KMS-11 (cell line): ENCODE data around the gene USP11.

Source experiments
- H2AFZ ChIP-seq: fragments of 200-600 bp; sonication (generic); 2 replicates; pipeline ENCODE4 v1.6.1; 2016; ENCODE audit warnings: antibody characterized with exemption, mixed run types, low read depth
- H3K27ac ChIP-seq: fragments of 200-600 bp; sonication (generic); 2 replicates; pipeline ENCODE4 v1.6.1; 2016; ENCODE audit warnings: mild to moderate bottlenecking, mixed run types
- H3K27me3 ChIP-seq: fragments of 200-600 bp; sonication (generic); 2 replicates; pipeline ENCODE4 v1.6.1; 2017; ENCODE audit warnings: mild to moderate bottlenecking, low read depth, mixed run types, moderate library complexity; ENCODE audit not compliant: insufficient read depth
- H3K36me3 ChIP-seq: fragments of 200-600 bp; sonication (generic); 2 replicates; pipeline ENCODE4 v1.6.1; 2017; ENCODE audit warnings: mild to moderate bottlenecking, mixed run types; ENCODE audit not compliant: insufficient read depth
- H3K4me1 ChIP-seq: fragments of 200-600 bp; sonication (generic); 2 replicates; pipeline ENCODE4 v1.6.1; 2016; ENCODE audit warnings: mild to moderate bottlenecking, low read depth, mixed run types; ENCODE audit not compliant: poor library complexity, severe bottlenecking
- H3K4me2 ChIP-seq: fragments of 200-600 bp; sonication (generic); 2 replicates; pipeline ENCODE4 v1.7.0; 2016; ENCODE audit warnings: mild to moderate bottlenecking, mixed run types
- H3K4me3 ChIP-seq: fragments of 200-600 bp; sonication (generic); IDR thresholded peaks from 2 replicates; pipeline ENCODE4 v1.6.1; 2017; ENCODE audit warnings: low read depth, low read length, mixed read lengths; ENCODE audit not compliant: insufficient read depth
- H3K79me2 ChIP-seq: fragments of 200-600 bp; sonication (generic); 2 replicates; pipeline ENCODE4 v1.6.1; 2016; ENCODE audit warnings: low read depth, mixed run types; ENCODE audit not compliant: insufficient read depth
- H3K9ac ChIP-seq: fragments of 200-600 bp; sonication (generic); 2 replicates; pipeline ENCODE4 v1.6.1; 2016; ENCODE audit warnings: mild to moderate bottlenecking, mixed run types
- H4K20me1 ChIP-seq: fragments of 200-600 bp; sonication (generic); 2 replicates; pipeline ENCODE4 v1.6.1; 2016; ENCODE audit warnings: mild to moderate bottlenecking, mixed run types; ENCODE audit not compliant: insufficient read depth
- CTCF ChIP-seq: fragments of 200-600 bp; sonication (generic); conservative IDR thresholded peaks from 2 replicates; pipeline ENCODE4 v1.6.1; 2017; ENCODE audit warnings: low read depth, mild to moderate bottlenecking, antibody characterized with exemption, low read length, moderate library complexity, mixed read lengths

USP11 gene

GRCh38 chrX:47210661-47211425 is 22.0 kb upstream of the USP11 start:
- Histone ChIP-seq H3K4me3 (no peak overlapping the region), H3K4me2 (no peak overlapping the region), H3K9ac (no peak overlapping the region), H4K20me1 (no peaks in the 10 kb centered on the region), H3K79me2 (no peaks in the 10 kb centered on the region), H2AFZ (no peak overlapping the region), H3K36me3 (no peaks in the 10 kb centered on the region; the same call in 1 of the 2 replicates), H3K27ac (no peak overlapping the region), H3K27me3 (no peaks in the 10 kb centered on the region), H3K4me1 (no peaks in the 10 kb centered on the region)
- no peak for TF ChIP-seq CTCF

GRCh38 chrX:47212381-47213293 is 20.2 kb upstream of the USP11 start:
- Histone ChIP-seq H3K79me2 (no peaks in the 10 kb centered on the region), H3K36me3 (no peaks in the 10 kb centered on the region), H3K27ac (no peak overlapping the region), H3K4me1 (peaks cover 8% of the 10 kb centered on the region), H3K9ac (no peak overlapping the region), H3K27me3 (no peaks in the 10 kb centered on the region), H4K20me1 (no peaks in the 10 kb centered on the region), H2AFZ (no peak overlapping the region), H3K4me2 (no peak overlapping the region), H3K4me3 (no peak overlapping the region)
- TF ChIP-seq CTCF, result no peak

- no peaks in the 10 kb centered on the region for H3K36me3 ChIP-seq
- TF ChIP-seq CTCF, result no peak
- no peaks in the 10 kb centered on the region for H3K27me3 ChIP-seq
- peaks cover 8% of the 10 kb centered on the region for H3K4me1 ChIP-seq
- no peak overlapping the region for H3K9ac ChIP-seq
- H3K79me2 ChIP-seq, result peaks cover 11% of the 10 kb centered on the region
- no peak overlapping the region for H3K4me2 ChIP-seq
- H3K4me3 ChIP-seq, result no peak overlapping the region
- H4K20me1 ChIP-seq, result no peaks in the 10 kb centered on the region
- H2AFZ ChIP-seq, result no peak overlapping the region
- H3K27ac ChIP-seq, result no peak overlapping the region
These were observed 18.3 kb upstream of the USP11 start for GRCh38 chrX:47214435-47215077.

- TF ChIP-seq CTCF, result no peak
- Histone ChIP-seq H2AFZ (no peak overlapping the region), H3K9ac (no peak overlapping the region), H3K4me1 (peaks cover 13% of the 10 kb centered on the region), H3K79me2 (peaks cover 19% of the 10 kb centered on the region), H3K27ac (no peak overlapping the region), H3K4me2 (no peak overlapping the region), H3K36me3 (no peaks in the 10 kb centered on the region), H4K20me1 (no peaks in the 10 kb centered on the region), H3K27me3 (no peaks in the 10 kb centered on the region), H3K4me3 (no peak overlapping the region)
These were observed 17.4 kb upstream of the USP11 start for GRCh38 chrX:47215291-47215900.
